AML-193 (cell line): Measurements from ENCODE around the gene MIDN.
"Not testable (repeated sequence)": the region's sequence is repeated elsewhere in the genome, so short reads cannot be mapped to it uniquely, and the experiment has no call there.

ENCODE experiments used
- DNase-seq, 2 experiments: peaks; one replicate each; lab custom pipeline; 2025; lab: John Stamatoyannopoulos, UW

MIDN gene

DNA sequence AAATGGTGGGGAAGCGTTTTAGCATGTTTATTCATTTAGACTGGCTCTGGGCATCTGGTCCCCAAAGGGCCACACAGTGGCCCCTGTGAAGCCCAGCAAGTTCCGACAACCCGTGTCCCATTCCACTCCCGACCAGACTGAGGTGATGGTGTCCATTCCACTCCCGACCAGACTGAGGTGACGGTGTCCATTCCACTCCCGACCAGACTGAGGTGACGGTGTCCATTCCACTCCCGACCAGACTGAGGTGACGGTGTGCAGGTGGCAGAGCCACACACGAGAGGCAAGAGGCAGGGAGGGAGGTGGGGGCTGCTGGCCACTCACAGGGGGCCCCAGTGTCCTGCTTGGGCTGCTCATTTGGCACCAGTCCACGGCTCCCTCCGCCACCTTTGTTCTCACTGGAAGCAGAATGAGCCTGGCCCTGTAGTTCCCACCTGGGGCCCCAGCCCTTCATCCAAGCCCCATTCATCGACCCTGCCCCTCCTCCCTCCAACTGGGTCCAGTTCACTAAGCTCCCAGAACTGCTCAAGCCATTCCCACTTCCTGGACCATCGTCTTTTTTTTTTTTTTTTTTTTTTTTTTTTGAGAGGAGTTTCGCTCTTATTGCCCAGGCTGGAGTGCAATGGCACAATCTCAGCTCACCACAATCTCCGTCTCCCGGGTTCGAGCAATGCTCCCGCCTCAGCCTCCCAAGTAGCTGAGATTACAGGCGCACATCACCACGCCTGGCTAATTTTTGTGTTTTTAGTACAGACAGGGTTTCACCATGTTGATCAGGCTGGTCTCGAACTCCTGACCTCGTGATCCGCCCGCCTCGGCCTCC is 1.9 kb upstream of the MIDN start:
- DNase-seq: not testable (repeated sequence)

DNA sequence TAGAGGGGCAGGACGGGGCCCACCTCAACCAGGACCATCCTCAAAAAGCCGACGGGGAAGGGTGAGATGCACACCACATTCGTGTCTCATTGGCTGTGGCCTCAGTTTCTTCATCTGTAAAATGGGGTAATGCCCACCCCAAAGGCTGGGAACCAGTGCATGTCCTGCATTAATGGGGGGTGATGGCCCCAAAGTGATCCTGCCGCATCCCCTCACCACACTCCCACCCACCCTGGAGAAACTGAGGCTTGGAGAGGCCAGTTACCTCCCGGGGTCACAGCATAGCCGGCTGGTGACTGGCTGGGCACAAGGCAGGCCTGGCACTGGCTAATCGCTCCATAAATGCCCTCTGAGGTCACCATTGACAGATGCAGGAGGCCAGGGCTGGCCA is 640 bp upstream of the MIDN start:
- DNase-seq: no peak

DNA sequence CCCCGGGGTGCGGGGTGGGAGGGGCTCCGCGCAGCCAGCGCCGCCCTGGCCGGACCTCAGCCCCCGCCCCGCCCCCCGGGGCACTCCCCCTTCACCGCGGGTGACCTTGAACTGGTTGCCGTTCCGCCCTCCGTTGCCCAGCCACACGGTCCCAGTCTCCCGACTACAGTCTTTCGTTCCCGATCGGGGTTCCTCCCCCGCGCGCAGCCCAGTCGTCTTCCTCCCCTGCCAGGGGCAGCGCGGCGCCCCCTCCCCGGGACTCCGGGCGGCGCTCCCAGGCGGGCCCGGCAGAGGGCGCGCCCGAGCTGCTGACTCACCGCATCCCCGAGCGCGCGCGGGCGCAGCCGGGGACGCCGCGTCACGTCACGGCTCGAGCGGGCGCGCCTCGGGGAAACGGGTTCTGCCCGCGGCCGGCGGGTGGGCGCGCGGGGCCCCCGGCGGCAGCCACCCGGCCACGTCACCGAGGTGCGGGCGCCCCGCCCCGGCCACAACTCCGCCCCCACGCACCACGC is 459 bp downstream of the MIDN start:
- peak; percentile 43 to 49 for DNase-seq

DNA sequence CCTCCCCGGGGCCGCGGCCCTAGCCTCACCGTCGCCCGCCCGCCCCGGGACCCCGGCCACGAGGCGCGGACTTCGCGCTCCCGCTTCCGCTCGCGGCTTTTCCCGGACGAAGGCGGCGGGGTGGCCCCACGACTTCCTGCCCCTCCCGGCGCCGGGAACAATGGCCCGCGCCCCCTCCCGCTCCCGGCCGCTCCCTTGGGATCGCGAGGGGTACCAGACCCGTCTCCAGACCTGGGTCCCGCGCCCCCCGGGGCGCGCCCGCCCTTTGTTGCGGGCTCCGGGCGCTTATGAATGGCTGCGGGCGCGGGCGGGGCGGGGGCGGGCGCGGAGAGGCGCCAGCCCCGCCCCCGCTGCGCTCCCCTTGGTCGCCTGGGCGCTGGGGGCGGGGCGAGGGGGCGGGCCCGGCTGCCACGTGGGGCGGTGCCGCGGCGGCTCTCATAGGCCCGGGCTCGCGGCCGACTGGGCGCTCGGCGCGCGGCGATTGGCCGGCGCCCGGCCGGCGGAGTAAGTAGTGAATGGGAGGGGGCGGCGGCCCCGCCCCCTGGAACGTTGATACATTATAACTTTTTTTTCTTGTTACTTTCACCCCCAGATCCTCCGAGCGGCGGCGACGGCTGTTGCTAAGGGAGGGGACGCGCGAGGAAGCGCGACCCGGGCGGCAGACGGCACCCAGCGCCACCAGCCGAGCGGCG is 1.1 kb downstream of the MIDN start:
- DNase-seq: peak; percentile 87 to 91

DNA sequence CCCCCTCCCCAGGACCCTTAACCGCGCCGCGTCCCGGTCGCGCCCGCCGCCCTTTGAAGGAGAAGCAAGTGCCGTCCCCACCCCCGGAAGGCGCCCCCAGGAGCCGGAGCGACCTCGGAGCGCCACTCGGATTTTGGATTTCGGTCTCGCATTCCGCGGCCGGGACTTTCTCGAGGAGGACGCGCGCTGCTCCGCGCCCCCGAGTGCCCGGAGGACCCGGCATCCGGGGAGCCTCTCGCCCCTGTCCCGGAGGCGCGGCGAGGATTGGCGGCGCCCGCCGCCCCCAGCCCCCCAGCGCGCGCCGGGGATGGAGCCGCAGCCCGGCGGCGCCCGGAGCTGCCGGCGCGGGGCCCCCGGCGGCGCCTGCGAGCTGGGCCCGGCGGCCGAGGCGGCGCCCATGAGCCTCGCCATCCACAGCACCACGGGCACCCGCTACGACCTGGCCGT is 1.6 kb downstream of the MIDN start:
- no peak for DNase-seq

DNA sequence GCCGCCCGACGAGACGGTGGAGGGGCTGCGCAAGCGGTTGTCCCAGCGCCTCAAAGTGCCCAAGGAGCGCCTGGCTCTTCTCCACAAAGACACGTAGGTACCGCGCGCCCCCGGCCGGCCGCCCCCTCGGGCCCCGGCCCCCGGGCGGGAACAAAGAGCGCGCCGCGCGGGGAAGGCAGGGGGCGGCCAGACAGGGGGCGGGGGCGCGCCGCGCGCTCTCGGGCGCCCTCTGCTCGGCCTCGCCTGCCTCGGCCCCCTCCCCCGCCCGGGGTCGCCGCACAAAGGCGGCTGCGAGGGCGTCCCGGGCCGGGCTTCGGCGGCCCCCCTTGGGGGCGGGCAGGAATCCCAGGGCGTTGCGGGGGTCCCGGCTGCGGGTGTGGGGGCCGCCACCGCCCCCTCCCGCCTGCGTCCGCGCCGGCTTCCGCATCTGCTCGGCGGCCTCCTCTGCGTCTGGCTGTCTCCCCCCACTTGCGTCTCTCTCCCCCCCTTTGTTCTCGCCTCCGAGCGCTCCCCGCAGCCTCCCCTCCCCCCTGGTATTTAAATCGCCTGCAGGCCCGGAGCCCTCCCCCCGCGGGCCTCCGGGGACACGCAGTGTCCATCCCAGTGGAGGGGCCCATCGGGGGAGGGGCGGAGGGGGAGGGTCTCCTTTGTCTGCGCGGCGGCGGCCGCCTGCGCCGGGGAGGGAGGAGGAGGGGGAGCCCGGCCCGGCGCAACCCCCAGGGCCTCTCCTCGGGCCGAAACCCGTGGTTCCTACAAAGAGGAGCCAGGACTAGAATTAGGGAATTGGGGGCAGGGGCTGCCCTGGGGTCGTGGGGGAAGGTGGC is 2.3 kb downstream of the MIDN start:
- peak; percentile 11 for DNase-seq

DNA sequence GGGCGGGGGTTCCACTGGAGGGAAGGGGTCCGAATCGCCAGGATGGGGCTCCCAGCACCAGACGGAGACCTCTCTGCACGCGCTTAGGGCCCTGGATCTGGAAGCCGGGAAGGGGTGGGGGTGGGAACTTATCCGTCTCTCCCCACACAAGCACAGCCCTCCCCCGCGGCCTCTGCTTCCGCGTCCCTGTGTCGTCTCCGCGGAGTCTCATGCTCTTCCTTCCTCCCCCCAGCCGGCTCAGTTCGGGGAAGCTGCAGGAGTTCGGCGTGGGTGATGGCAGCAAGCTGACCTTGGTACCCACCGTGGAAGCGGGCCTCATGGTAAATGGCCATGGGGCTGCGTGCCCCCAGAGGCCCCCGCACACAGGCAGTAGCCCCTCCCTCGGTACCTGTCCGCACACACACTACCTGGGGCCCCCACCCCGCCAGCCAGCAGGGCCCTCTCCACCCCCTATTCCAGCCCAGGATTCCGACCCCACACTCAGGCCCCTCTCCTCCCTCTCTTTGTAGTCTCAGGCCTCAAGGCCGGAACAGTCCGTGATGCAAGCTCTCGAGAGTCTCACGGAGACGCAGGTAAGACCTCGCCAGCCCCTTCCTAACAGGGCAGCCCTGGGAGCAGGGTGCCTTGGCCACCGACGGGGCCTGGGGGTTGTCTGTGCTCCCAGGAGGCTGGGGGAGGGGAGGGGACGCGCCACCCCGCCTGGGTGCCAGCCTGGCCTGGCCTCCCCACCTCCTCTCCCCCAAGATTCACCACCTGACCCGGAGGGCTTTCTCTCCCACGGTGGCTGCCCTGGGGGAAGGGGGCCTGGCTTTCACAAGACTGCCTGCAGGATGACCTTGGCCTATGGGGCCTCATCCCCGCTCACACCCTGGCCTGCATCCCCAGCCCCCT is 3.2 kb downstream of the MIDN start:
- DNase-seq: peak; percentile 53 to 58

DNA sequence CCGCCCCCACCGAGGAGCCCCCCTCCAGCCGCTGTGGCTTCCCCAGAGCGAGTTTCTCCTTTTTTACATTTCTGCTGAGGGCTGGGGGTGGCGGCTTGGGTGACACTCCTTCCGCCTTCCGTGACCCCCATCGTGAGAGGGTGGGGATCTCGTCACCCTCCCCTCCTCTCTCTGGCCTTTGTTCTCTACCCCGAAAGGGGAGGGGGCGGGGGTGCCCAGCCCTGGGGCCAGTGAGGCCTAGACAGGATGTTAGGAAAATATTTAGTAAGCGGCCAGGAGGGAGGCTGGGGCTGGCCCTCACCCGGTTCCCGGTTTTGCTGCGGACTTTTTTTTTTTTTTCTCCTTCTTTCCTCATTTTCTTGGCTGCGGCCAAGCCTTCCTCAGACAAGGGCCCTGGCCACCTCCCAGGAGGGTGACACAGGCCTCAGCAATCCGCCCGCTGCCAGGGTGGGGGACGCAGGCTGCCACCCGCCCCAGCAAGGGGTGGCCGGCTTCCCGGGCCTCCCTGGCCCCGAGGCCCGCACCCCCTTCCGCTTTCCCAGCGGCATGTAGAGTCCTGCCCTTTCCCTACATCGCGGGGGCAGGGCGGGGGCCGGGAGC is 3.9 kb downstream of the MIDN start:
- DNase-seq: peak; percentile 91 to 93

DNA sequence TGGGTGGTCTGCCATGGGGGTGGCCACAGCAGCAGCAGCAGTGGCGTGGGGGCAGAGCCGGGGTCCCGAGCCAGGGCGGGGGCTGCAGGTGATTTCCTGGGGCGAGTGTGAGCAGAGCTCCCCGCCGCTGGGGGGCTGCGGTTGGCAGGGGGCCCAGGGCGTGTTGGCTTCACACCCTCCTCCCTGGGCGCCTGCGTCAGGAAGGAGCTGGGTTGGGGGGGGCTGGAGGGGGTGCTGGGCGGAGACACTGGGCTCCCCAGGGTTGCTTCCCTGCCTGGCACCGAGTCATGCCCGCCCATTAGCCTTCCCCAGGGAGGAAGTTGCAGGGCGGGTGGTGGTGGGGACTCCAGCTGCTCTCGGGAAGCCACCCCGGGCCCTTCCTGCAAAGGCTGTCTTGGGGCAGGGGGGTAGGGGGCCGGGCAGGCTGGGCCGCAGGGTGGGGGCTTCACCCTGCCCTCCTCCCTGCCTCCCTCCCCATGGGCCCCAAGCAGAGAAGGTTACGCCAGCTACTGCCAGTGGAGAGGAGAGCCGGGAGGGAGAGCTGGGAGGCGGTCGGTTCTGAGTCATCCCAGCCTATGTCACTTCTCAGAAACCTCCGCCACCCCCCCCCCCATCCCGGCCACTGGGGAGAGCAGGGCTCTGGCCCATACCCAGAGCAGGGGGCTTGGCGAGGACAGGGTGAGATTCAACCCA is 4.6 kb downstream of the MIDN start:
- DNase-seq: peak; percentile 80 to 93

DNA sequence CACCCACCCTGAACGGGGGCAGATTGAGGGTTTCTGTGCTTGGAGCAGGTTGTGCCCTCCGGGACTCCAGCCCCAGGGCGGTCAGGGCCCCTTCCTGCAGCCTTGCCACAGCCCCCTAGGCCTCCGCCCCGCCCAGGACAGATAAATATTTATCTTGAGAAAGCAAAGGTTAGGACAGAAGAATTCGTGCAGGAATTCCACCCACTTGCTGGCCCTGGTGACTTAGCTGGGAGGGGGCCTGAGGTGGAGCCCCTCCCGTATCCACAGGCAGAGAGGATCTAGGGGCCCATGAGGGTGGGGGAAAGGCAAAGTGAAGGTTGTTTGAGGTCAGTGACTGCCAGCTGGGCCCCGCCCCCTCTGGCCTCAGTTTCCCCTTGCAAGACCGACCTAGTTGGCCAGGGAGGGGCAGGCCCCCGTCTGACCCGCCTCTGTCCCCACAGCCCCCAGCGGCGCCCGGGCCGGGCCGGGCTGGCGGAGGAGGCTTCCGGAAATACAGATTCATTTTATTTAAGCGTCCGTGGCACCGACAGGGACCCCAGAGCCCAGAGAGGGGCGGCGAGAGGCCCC is 5.2 kb downstream of the MIDN start:
- no peak for DNase-seq

DNA sequence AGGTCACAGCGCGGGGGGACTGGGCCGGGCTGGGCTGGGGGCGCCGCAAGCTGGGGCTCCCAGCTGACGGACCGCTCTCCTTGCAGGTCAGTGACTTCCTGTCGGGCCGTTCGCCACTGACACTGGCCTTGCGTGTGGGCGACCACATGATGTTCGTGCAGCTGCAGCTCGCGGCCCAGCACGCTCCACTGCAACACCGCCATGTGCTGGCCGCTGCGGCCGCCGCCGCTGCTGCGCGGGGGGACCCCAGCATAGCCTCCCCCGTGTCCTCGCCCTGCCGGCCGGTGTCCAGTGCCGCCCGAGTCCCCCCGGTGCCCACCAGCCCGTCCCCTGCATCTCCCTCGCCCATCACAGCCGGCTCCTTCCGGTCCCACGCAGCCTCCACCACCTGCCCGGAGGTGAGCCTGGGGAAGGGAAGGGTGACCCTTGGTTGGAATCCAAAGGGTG is 5.7 kb downstream of the MIDN start:
- no peak for DNase-seq

DNA sequence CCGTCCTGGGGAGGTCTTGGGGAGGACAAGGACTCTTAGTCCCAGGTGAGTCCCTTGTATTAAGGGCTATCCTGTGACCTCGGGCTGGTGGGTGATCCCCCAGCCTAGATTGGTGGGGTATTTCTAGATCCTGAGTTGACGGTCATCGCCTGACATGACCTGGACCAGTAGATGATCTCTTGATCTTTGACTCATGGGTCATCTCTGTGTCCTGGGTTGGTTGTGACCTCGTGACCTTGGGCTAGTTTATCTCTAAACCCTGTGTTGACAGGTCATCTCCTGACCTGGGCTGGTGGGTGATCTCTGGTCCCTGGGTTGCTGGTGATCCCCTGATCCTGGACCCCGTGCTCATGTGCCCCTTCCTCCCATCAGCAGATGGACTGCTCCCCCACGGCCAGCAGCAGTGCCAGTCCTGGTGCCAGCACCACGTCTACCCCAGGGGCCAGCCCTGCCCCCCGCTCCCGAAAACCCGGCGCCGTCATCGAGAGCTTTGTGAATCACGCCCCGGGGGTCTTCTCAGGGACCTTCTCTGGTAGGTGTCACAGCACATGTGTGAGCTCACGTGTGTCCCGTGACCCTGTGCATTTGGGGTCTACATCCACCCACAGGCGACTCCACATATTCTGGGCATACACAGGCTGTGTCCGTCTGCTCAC is 6.3 kb downstream of the MIDN start:
- no peak for DNase-seq

DNA sequence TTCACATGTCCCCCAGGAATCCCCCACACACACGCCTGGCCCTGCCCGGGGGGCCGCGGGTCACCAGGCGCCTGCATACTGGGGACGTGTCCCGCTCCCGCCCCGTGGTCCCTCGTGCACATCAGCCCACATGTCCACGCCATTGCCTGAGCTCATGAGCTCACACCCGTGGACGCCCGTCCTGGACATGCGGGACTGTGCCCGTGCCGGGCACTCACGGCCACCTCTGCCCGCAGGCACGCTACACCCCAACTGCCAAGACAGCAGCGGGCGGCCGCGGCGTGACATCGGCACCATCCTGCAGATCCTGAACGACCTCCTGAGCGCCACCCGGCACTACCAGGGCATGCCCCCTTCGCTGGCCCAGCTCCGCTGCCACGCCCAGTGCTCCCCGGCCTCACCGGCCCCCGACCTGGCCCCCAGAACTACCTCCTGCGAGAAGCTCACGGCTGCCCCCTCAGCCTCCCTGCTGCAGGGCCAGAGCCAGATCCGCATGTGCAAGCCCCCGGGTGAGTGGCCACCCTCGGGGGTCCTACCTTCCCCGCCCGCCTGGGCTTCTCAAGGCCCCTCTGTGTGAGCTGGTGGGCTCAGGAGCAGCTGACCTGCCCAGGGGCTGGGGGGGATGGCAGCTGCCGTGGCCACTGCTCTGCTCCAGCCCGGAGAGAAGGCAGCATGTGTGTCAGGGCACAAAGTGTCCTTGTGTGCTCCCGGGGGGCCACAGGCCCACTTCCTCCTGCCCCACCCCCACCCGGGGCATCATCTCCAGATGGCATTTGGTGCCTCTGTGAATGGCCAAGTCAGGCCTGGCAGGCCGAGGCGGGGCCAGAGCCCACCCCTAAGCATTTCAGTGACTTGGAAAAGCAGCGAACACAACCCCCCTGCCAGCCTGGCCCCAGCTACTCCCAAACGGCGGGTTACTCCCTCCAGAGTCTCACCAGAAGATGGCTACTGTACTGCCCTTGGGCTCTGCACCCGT is 7.1 kb downstream of the MIDN start:
- DNase-seq: no peak

DNA sequence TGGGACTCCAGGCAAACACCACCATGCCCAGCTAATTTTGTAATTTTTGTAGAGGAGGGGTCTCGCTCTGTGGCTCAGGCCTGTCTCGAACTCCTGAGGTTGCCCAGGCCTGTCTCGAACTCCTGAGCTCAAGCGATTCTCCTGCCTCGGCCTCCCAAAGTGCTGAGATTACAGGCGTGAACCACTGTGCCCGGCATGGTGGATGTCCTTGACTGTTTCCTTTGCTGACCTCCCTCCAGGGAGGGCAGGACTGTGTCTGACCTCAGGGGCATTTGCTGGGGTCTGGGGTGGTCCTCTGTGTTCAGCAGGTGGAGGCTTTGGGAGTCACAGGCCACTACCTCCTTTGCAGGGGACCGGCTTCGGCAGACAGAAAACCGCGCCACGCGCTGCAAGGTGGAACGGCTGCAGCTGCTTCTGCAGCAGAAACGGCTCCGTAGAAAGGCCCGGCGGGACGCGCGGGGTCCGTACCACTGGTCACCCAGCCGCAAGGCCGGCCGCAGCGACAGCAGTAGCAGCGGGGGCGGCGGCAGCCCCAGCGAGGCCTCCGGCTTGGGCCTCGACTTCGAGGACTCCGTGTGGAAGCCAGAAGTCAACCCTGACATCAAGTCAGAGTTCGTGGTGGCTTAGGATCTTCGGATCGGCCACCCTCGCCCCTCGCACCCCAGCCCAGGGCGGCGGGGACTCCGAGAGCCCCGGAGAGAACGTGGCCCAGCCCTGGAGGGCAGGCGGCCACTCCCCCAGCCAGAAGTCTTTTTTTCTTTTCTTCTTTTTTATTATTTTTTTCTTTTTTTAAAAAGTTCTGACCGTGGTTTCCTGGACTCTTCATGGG is 8.5 kb downstream of the MIDN start:
- DNase-seq: no peak

DNA sequence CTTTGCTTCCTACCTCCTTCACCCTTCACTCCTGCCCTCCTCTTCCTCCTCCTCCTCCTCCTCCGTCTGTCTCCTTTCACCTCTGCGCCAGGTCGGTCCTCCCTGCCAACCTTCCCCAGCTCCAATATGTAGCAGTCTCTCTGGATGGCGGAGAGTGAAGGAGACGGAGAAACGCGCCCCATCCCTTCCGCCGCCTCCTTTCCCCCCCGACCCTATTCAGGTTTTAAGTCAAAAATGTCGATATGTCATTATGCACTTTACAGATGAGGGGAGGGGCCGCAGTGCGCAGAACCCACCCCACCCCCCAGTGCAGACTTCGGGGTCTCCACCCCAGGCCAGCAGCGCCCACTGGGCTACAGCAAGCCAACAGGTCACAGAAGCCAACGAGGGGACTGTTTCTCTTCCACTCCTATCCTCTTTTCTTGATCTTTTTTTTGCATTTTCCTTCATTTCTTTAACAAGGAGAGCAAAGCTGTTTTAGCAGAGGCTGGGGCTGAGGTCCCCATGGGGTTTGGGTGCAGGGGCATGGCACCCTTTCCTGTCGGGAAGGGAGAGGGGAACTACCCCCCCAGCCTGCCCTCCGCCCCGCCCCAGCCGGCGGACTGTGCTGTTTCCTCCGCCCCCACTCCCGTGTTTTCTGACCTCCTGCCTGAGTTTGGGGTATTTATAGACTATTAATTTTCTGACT is 9.2 kb downstream of the MIDN start:
- DNase-seq: no peak

DNA sequence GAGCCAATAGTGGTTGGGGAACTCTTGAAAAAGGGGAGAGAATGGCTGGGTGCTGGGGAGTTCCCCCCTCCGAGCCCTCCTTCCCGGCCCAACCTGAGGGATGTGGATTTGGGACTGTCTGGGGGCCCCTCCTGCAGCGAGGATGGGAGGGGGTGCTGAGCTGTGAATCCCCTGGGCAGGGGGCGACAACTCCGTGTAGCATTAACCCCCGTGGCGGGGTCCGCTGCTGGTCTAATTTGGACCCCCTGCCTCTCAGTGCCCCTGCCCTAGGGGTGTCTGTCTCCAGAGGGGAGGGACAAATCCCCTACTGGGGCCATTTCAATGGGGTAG is 9.7 kb downstream of the MIDN start:
- no peak for DNase-seq

DNA sequence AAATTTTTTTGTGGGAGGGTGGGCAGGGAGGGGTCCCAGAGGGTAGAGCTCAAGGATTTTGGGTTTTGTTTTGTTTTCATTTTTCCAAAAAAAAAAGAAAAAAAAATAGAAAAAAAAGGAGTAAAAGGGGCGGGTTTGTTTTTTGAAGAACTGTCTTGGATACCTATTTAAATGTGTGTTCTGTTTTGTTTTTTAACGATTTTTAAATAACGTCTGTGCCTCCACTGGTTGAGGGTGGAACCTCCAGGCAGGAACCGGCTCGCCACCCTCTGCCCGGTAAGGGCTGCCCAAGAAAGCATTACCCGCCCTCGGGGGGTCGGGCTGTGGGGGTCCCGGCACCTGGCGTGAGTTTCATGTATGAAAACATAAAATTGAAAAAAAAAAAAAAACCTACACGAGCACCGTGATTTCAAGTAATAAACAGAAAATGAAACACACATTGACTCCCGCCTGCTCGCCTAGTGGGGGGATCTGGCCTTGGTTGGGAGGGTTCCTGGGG is 10.4 kb downstream of the MIDN start:
- DNase-seq: no peak
